GM18867 (cell line): Measurements from ENCODE around the gene SWSAP1.

Experiments
- ATAC-seq: cut with Tn5 transposase; IDR thresholded peaks from one replicate; pipeline ENCODE4 v1.9.1; 2021; ENCODE audit warnings: mild to moderate bottlenecking, moderate library complexity; ENCODE audit not compliant: unreplicated experiment

SWSAP1 gene

DNA sequence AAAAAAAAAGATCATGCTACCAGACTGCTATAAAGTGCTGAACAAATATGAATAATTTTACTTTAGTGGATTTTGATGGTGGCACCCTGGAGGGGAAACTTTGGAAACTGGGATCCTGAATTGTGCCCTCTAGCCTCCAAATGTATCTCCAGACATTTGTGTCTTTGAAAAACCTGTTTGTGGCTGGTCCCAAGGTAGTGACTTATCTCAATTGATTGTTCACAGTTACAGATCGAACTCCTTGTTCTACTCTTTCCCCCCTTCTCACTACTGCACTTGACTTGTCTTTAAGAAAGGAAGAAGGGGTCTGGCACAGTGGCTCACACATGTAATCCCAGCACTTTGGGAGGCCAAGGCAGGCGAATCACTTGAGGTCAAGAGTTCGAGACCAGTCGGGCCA lies 34.1 kb downstream of the SWSAP1 start:
- no peak for ATAC-seq

DNA sequence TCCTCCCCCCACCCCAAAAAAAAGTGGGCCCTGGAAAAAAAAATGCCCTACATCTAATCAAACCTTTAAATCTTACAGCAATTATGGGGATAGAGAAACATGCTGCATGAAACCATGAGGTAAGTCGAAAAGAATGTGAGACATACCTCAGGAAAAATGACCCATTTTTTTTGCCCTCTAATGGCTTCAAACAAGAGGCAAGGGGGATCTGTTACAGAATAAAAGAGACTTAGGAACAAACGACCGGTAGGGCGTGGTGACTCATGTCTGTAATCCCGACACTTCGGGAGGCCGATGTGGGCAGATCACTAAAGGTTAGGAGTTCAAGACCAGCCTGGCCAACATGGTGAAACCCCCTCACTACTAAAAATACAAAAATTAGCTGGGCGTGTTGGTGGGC lies 36.2 kb downstream of the SWSAP1 start:
- ATAC-seq, result no peak

DNA sequence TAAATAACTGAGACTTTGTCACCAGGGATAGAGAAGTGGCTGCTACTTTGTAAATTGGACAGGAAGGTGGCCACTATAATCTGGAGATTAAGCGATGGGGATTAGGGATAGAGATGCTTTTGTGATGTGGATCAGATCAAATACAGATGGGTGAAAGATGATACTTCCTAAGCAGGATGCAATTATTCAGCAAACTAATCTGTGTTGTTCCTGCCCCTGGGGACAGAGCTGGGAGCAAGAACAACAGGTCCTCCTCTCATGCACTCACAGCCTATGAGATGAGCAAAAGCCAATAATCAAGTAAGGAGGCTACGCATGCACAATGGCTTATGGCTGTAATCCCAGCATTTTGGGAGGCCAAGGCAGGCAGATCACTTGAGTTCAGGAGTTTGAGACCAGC lies 40.1 kb downstream of the SWSAP1 start:
- no peak for ATAC-seq

DNA sequence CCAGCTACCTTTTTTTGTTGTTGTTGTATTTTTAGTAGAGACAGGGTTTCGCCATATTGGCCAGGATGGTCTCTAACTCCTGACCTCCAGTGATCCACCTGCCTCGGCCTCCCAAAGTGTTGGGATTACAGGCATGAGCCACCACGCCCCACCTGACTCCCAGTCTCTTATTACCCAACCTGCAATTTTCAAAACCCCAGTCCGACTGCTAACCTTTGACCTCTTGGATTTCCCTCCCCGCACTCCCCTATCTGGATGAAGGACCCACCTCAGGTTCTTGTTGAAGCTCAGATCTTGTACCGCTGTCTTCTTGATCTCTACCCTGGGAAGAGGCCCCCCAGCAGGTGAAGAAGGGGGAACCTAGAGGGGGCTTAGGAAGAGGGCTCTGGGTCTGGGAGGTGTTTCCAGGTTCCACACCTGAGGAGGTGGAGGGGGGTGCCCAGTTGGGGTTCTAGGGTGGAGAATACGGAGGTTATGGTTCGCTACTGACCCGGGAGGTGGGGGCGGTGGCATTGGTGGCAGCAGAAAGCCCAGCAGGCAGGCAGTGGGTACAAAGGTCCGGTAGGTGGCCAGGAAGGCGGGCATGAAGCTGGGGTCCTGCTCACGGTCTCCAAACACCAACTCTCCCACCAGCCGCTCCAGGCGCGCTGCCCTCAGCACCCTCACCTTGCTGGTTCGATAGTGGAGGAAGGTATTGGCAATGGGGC lies 42.0 kb downstream of the SWSAP1 start:
- ATAC-seq, result no peak

DNA sequence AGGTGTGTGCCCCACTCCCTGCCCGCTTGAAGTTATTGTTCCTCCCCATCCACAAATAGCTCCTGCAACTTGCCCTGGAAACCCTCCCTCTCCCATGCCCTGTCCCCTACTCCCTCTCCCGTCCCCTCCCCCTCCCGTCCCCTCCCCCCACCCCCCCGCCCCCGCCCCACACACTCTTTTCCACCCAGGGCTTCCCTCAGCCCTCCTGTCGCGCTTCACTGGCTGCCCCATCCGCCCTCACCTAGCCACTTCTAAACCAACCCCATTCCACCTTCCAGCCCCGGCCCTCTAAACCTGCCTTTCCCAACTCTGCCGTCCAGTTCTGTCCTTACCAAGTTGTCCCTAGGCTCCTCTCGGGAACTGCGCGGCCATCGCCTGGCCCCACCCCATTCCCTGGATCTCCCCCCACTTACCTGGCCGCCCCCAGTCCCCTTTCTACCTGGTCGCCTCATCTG lies 43.7 kb downstream of the SWSAP1 start:
- no peak for ATAC-seq

DNA sequence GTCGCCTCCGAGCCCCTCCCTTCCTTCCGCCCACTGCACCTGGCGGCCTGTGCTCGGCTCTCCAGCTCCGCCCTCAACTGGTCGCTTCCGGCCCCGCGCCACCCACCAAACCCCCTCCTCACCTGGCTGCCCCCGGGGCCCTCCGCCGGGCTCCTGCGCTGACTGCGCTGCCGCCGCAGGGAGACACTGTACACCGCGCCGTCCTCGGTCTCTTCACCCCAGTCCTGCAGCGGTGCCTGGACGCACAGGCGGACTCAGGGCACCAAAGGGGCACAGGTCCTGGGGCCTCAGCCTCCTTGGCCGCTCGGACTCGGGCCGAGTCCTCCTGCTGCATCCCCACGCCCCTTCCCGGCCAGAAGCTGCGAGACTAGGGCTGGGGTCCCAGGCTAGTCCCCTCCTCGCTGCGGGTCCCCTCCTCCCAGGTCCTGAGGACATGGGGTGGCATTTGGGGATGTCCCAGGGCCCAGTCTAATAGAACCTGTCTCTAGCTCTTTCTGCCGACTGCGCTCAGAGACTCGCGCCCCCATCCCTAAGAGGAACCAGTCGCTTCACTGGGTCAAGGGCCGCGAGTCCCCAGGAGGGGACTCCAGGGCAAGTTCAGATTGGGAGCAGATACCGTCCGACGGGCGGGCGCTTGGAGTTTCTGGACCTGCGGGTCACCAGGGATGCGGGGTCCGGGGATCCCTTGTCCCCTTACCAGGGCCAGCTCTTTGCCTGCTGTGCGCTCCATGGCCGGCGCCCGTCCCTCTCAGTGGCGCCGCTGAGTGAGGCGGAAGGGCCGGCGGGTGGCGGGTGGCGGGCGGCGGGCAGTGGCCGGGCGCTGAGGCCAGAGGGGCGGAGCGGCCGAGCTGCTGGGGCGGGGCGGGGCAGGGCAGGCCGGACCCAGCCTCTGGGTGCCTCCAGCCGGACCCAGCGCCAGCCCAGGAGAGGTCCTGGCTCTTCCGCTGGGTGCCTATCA lies 44.4 kb downstream of the SWSAP1 start, which contains the start of gene RGL3:
RGL3 (minus strand) TSS at position 766 of the 958 bp plus-strand sequence; CDS start at position 730, 36 bp downstream.
- ATAC-seq, result no peak

DNA sequence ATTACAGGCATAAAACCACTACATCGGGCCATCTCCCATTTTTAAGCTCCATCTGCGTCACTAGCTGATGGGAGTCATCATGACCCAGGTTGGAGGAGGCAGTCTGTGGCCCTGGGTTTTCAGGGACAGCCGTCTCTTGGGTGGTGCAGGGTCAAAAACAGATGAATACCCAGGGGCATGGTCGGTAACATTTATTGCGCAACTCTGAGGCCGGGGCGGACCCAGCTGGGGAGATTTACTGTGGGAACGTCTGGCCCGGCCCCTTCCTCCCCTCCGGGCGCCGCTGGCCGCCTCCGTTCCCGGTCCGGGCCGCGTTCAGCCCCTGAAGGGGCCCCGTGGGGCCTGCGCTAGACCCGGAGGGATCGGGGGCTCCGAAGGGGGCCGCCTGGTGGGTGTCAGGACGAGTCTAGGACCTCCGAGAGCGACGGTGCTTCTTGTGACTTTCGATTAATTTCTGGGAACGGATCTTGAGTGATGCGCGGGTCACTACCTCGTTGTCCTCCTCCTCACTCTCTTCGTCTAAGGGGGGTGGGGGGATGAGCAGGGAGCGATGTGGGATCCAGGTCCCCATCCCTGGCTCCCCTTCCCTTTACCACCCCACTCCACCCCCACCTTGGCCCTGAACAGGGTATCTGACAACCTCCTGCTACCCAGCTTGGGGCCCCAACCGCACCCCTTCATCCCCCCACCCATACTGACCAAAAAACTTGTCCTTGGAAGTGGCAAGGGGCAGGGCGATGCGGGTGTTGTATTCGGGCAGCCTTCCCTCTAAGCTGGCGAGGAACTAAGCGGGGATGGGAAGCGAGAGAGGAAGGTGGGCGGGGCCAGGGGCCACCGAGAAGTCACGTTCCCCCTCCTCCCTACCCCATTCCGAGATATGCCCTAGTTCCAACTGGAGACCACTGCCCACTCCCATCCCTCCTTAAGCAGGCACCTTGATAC lies 46.2 kb downstream of the SWSAP1 start:
- ATAC-seq, result no peak

DNA sequence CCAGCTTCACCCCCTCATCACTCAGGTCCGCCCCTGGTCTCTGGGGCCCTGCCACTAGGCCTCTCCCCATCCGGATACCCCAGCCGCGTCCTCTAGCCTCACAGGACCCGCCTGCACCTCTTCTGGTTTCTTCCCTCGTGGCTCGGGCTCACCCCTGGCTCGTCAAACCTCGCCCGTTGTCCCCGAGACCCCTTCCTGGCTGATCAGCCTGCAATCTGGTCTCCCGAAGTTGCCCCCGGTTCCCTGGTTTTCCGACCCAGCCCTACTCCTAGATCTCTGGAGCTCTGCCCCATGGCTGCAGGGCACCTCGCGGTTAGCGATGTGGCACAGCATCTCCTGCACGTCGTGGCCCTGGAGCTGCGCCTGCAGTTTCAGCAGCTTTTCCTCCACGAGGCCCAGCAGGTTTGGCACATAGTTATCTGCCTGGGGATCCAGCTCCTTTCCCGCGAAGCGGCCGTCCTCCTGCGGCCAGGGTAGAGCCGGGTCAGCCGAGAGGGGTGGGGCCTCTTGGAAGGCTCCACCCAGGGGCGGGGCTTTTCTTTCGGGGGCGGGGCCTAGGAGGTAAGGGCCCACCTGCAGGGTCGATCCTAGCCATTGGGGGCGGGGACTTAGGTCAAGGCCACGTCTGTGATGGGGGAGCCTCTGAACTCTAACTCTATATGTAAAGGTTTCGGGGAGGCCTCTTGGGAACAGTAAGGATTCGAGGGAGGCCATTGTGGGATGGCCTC lies 47.1 kb downstream of the SWSAP1 start:
- ATAC-seq, result peak; percentile 35

DNA sequence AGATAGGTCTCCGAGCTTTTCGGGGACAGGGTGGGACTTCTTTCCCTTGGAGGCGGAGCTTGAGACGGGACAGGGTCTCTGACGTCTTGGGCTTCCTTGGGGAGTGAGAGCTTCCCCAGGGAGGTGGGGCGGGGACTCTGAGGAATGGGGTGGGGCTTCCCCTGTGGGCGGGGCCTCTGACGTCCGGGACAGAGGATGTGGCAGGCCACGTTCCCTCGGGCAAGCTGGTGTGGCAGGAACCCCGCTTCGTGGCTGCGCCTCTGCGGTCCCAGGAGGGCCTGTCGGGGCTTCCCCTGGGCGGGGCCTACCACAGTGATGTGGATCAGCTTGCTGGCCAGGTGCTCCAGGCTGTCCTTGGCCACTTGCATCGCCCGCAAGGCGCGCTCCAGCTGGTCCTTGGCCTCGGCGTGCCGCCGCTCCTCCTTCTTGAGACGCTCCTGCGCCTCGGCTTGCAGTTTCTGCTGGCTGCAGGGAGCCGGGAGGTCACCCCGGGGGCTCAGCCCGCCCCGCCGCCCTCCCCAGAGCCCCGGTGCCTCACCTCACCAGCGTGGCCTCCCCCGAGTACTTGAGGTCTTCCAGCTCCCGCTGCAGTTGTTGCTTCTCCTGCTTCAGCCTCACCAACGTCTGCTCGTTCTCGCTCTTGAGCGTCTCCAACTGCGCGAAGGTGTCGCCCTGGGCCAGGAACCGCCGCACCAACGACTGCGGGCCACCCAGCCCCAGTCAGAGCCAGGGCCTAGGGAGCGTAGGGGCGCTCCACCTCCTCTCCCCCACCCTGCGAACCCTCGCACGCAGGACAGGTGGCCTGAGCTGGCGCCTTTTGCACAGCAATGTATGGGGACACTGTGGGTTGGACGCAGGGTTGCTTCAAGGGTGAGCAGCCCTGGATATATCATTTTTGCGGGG lies 47.9 kb downstream of the SWSAP1 start:
- peak; percentile 45 for ATAC-seq

DNA sequence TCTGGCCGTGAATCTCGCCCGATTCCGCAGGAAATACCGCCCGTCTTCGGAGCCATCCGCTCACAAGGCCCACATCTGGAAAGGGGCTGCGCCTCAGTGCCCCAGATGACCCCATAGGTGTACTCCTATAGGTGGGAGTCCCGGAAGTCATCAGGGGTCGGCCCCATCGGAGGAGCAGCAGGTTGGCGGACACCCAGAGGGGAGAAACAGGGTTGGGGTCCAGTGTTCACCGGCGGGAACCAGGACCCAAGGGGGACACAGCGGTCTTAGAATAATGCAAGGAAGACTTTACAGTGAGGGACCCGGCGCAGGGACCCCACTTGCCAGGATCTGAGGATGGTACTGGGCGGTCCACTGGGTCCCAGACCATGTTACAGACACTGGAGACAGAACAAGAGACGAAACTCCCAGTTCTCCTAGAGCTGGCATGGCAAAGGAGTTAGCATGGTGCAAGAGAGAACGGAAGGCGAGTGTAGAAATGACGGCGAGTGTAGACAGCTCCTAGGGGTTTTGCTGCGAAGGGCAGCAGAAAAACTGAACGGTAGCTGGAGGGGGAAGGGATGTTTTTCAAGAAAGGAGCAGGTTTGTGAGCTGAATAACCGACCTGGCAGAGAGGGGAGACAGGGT lies 48.8 kb downstream of the SWSAP1 start:
- no peak for ATAC-seq

DNA sequence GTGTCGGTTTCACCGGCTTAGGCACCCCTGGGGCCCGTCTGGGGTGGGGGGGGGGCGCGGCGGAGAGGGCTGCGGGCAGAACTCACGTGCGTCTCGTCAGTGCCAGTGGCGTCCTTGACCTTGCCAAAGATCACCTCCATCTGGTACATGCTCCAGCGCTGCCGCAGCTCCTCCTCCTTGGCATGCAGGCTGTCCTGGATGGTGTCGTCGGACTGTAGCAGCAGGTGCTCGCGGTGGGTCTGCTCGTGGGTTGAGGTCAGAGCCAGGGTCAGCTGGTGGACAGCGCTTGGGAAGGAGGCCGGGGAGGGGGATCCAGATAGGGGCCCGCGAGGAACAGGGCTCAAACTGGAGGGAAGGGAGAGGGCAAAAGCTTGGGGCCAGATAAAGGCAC lies 49.3 kb downstream of the SWSAP1 start:
- no peak for ATAC-seq
